ENCODE data around the gene RPL19.

The RPL19 gene

GRCh38 chr17:39173526-39174274 lies 26.4 kb upstream of the RPL19 start:
- no peak for DNase-seq

DNA sequence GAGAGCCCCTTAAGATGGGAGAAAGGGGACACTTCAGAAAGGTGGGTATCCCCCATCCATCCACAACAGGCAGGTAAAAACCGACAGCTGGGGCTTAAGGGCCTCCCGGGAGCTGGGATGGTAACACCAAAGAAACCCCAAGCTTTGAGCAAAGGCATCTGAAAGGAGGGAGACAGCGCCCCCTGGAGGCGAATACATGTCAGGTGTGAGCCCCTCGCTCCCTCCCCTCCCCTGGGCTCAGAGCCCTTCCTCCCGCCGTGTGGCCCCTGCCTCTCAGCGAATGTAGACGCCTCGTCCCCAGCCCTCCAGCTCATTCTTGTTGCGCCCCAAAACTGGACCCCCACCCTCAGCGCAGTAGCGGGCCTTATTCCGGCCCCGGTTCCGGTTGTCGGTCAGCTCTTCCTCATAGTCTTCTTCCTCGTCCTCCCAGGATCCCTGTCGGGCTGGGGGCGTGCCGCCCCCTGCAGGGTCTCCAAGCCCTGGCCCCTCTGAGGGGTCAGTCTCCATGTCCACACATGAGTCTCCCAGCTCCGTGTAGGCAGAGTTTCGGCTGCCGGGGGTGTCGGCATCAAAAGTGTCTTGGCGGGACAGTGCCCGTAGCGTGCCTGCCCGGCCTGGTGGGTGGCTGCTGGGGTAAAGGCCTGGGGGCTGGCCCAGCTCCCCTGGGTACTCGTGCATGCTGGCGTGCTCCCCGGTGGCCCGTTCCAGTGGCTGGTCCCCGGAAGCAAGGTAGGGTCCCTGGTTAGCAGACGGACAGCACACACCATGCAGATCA lies 25.0 kb upstream of the RPL19 start:
- DNase-seq, result peak; percentile 79

- no peak for DNase-seq
These were observed 24.4 kb upstream of the RPL19 start for GRCh38 chr17:39175695-39176093.

DNA sequence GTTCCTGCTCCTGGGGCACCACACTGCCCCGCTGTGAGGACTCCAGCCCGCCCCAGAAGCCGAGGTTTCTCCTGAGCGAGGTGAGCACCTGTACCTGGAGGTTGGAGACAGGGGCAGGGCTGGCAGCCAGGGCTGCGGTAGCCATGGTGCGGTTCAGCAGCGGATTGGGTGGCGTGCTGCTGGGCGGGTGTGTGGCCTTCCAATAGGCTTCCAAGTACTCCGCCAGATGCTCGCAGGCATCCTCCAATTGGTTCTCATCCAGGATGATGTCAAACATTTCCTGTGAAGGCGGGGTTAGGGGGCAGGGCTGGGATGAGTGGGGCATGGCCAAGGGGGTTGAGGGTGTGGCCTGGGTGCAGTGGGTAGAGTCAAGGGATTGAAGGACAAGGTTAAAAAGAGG lies 22.8 kb upstream of the RPL19 start:
- no peak for DNase-seq

DNA sequence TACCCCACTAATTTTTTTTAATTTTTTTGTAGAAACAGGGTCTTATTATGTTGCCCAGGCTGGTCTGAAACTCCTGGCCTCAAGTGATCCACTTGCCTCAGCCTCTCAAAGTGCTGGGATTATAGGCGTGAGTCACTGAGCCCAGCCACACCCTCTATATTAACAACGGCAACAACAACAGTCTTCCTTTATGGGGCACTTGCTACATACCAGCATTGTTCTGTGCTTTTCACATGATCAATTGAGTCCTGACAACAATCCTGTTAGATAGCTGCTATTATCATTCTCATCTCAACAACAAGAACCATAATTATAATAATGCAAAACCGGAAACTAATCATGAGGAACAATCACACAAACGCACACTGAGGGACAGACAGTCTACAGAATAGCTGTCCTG lies 21.5 kb upstream of the RPL19 start:
- no peak for DNase-seq

- no peak for DNase-seq
These were observed 18.8 kb upstream of the RPL19 start for GRCh38 chr17:39181303-39181702.

GRCh38 chr17:39183045-39183444 lies 17.0 kb upstream of the RPL19 start:
- DNase-seq, result no peak

GRCh38 chr17:39183720-39184119 lies 16.4 kb upstream of the RPL19 start:
- no peak for DNase-seq

DNA sequence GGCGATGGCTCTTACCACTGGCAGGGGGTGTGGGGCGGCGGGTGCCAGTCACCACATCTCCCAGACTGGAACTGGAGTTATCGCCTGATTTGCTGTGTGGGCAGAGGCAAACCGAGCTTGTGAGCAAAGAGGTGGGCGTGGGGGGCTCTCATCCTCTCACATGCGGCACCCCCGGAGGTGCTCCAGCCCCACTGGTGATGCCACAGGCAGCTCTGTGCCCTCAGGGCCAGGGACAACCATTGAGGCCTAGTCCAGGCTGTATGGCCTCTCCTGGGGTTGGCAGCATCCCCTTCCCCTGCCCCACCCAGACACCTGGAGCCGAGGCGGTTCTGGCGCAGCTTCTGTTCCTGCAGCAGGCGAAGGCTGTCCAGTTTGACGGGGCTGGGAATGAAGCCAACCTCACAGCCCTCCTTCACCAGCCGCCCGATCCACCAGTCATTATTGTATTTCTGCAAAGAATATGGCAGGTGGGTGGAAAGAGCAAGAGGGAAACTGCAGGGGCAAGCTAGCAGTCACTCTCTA lies 13.5 kb upstream of the RPL19 start:
- DNase-seq, result no peak

DNA sequence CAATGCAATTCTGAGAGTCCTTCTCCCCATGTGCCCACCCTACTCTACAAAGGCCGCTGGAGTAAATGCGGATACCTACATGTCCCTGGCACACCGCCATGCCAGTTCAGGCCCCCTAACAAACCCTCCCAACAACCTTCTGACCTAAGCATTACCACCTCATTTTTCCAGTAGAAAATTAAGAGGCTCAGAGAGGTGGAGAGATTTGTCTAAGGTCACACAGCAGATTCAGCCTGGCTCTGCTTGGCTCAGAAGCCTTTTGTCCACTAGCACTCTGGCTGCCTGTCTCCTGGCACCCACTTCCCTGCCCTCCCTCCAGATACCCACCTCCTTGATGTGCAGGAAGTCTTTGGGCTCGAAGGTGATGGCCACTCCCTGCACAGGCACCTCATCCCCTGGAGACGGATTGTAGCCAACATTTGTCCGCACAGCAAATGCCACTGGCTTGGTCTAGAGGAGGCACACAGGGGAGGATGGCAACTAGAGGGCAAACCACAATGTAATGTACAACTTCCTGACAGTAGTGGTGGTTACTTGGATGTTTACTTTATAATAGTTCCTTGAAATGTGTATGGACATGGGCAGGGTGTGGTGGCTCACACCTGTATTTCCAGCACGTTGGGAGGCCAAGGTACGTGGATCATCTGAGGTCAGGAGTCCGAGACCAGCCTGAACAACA lies 12.8 kb upstream of the RPL19 start:
- no peak for DNase-seq

- no peak for DNase-seq
These were observed 8.2 kb upstream of the RPL19 start for GRCh38 chr17:39191750-39192510.

- DNase-seq, result no peak
These were observed 7.2 kb upstream of the RPL19 start for GRCh38 chr17:39192901-39193300.

GRCh38 chr17:39193346-39193745 lies 6.7 kb upstream of the RPL19 start:
- DNase-seq, result no peak

DNA sequence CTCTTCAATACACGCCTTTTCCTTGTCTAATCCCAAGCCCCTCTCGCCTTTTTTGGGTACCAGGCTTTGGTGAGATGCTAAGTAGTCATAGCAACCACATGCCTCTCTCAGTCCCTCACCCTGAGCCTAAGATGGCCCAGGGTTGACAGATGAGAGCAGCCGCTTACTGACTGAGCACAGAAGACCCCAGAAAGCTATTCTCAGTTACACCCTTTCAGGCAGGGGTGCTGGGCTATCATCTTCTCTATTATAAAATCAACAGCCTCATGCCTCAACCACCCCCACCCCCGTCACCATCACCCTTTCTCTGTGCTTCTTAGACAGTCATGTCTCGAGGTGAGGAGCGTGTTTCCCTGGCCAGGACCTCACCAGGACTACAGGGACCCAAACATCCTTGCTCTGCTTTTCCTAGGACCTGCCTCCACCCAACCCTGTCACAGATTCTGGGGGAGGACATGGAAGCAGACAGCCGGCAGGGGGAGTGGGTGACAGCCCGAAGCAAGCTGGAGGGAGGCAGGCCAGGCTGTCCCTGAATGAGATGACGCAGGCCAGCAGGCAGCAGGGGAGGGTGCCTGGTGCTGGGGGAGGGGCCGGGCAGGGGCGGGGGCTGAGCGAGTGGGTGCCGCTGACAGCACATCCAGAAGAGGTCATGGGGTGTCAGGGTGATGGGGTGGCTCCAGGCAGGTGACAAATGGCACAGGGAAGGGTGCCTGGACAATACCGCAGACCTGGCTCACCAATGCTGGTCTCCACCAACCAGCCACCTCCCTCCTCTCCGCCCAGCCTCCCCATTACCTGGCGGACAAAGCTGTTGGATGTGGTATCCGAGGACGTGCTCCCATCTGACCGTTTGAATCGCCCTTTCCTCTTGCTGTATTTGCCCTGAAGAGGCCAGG lies 5.7 kb upstream of the RPL19 start:
- DNase-seq, result no peak

DNA sequence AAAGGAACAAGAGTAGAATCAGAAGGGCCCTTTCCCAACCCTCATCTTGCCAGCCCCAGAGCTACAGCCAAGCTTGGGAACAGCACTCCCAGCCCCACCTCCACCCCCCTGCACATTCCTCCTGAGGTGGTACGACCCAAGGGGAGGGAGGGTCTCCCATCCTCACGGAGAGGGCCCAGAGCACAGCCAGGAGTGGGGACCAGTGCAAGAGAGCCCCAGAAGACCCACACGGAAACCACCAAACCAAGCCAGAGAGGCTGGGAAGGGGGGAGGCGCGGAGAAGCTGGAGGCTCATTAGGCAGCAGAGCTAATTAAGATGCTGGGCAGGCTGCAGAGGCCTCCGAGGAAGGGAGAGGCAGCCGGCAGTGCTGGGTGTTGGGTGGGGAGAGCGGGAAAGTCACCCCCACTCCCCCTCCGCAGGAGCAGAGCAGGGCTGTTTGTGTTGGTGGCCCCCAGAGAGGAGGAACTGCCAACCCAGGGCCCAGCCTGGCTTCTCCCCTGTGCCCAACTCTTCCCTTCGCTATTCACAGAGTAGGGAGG lies 5.0 kb upstream of the RPL19 start:
- no peak for DNase-seq

DNA sequence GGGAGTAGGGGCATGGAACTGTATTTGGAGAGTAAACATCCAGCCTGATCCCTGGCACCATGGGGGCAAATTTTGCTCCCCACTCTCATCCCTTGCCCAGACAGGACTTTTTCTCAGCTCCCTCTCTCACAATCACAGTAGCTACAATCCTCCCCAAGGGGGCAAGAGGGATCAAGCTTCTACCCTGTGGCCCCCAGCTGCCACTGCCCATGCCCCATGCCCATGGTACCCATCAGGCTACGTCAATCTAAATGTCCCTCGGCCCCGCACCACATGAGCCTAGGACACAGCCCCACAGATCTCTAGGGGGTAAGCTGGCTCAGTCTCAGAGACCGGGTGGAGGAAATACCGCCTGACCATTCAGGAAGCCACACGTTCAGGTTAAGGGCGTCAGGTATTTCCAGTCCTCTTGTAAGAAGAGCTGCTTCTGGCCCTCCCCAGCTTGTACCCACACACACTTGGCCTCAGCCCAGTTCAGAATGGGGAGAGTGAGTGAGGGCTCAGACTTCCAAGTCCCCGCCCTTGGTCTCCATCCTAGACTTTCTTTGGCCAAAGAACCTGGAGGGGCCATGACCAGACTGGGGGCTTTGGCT lies 4.4 kb upstream of the RPL19 start:
- peak; percentile 24 to 34 for DNase-seq

GRCh38 chr17:39196241-39196807 lies 3.8 kb upstream of the RPL19 start:
- no peak for DNase-seq

DNA sequence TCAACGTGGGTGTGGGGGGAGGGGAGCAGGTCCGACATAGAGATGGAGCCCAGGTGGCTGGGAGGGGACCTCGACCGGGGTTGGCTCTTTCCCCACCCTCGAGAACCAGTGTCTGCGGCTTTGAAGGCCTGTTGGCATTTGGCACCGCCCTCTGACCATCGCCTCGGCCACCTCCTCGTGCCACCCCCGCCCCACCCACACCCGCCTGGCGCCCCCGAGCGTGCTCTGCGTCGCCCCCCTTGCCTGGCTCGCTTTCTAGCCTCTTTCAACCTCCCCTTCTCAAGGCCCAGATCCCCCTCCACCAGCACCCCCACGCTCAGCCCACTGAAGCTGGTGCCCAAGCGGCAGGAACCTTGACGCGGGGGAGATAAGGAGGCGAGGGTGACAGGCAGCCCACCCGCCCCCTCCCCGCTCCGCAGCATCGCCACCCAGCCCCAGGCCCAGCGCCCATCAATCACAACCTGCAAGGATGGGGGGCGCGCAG lies 3.2 kb upstream of the RPL19 start:
- no peak for DNase-seq

GRCh38 chr17:39197380-39198185 lies 2.5 kb upstream of the RPL19 start, which contains the start of gene CACNB1:
Gene CACNB1 (minus strand): TSS chr17:39197669. CDS start chr17:39197495, 174 bp downstream.
- peak; percentile 40 to 69 for DNase-seq

GRCh38 chr17:39198186-39198566 lies 1.9 kb upstream of the RPL19 start:
- DNase-seq, result no peak
